ENCODE measurements around the gene CTSW. TPM values are rescaled to one million over a fixed set of nuclear protein-coding genes. Genes with fewer than 3 reads are reported as not detected.

CTSW gene
- total RNA-seq, 1 experiment from 2014 or later = not detected

DNA sequence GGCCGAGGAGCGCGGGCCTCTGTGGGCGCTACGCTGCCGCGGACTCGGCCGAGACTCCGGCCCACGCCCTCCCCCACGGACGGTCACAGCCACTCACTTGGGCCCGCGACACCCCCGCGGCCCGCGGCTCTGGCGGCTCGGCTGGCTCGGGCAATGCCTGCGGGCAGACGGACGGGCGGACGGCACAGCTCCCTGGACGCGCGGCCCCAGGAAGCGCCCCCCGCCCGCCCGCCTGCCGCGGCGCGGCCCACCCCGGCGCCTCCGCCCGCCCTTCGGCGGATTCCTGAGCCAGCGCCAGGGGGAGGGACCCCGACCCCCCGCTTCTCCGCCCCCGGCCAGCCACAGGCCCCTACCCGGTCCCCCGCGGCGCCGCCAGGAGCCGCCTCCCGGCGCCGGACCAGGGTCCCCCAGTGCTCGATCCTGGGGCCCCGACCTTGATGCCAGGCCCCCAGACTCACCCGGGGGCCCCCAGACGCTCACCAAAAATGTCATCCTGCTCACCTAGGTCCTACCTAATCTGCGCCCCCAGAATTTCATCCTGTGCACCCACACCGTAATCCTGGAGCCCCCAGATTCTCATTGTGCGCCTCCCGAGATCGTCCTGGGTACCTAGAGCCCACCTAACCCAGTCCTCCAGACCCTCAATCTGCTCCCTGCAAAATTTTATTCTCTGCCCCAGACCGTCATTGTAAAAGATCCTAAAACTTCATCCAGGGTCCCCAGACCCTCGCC is 6.9 kb upstream of the CTSW start, which contains the start of gene EFEMP2:
EFEMP2 (minus strand) TSS at position 215 of the 732 bp plus-strand sequence. CDS start 446 bp downstream, outside the sequence.
- ChIA-PET POLR2A (interaction anchor here (0.5 to 2.2 kb wide), 5 partner anchors 11 to 55 kb away, joined by 3 to 26 read pairs (median 5); partner anchors contain the start of genes CFL1, FIBP and MUS81), CTCF (interaction anchor here (0.9 to 16.6 kb wide), 6 partner anchors 13 to 153 kb away, joined by 3 to 539 read pairs (median 4); partner anchors contain the start of genes CCDC85B, CFL1, FIBP and MUS81)
- H3K27ac Mint-ChIP-seq = no peak within 1 kb of the TSS; the same call in 1 of the 2 replicates
- TF ChIP-seq, protein P1, sequence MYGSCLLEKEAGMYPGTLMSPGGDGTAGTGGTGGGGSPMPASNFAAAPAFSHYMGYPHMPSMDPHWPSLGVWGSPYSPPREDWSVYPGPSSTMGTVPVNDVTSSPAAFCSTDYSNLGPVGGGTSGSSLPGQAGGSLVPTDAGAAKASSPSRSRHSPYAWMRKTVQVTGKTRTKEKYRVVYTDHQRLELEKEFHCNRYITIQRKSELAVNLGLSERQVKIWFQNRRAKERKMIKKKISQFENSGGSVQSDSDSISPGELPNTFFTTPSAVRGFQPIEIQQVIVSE (CRISPR knock-in tag; IDR thresholded peaks at IDR 0.05; ENCODE audit: borderline replicate concordance) = no peak
- TF ChIP-seq CREB1 (CRISPR knock-in tag; IDR thresholded peaks at IDR 0.05) = no peak
- TF ChIP-seq, protein P2, sequence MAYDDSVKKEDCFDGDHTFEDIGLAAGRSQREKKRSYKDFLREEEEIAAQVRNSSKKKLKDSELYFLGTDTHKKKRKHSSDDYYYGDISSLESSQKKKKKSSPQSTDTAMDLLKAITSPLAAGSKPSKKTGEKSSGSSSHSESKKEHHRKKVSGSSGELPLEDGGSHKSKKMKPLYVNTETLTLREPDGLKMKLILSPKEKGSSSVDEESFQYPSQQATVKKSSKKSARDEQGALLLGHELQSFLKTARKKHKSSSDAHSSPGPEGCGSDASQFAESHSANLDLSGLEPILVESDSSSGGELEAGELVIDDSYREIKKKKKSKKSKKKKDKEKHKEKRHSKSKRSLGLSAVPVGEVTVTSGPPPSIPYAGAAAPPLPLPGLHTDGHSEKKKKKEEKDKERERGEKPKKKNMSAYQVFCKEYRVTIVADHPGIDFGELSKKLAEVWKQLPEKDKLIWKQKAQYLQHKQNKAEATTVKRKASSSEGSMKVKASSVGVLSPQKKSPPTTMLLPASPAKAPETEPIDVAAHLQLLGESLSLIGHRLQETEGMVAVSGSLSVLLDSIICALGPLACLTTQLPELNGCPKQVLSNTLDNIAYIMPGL (CRISPR knock-in tag; IDR thresholded peaks at IDR 0.05) = peak; percentile 56; the same call in 1 of the 2 replicates
- peak within 1 kb of the TSS; percentile 88 for H3K4me3 Mint-ChIP-seq
- DNase-seq (ENCODE audit: low spot score) = no peak
- H3K9me3 Mint-ChIP-seq = no peaks in the 10 kb centered on the region
- H3K36me3 Mint-ChIP-seq = no peaks in the 10 kb centered on the region
- H3K27me3 Mint-ChIP-seq (ENCODE audit: low read depth) = peaks cover 60% of the 10 kb centered on the region
- H3K4me1 Mint-ChIP-seq = peaks cover 6% of the 10 kb centered on the region; the same call in 1 of the 2 replicates
- ATAC-seq = no peak

DNA sequence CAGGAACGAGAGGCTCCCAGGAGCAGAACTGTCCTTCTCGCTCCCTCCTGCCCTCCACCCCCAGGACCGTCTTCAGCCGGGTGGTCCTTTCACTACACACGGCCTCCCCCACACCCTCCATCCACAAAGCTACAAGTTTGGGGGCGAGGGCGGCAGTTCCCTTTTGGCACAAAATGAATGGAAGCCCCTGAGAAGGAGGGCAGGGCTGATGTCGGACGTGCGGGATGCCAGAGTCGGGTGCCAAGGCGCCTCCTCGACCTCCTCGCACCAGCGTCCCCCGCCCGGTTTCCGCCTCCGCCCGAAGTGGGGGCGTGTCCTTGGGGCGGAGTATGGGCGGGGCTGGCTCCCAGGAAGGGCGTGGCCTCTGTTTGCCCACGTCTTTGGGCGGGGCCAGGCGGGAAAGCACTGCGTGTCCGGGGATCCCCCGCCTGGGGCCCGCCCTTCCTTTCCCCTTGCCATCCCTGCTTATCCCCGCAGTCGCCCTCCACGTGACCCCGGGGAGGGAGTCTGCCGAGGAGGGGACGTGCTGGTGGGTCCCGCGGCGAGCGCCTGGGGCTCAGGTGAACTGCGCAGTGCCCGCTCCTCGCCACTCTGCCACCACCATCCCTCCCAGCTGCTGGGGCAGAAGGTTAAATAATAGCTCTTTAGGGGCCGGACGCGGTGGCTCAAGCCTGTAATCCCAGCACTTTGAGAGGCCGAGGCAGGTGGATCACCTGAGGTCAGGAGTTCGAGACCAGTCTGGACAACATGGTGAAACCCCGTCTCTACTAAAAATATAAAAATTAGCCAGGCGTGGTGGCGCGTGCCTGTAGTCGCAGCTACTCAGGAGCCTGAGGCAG is 6.1 kb upstream of the CTSW start:
- no peak overlapping the region; the same call in 1 of the 2 replicates for H3K27ac Mint-ChIP-seq
- H3K4me3 Mint-ChIP-seq = peak overlapping the region; percentile 88
- DNase-seq (ENCODE audit: low spot score) (peak; percentile 97), ATAC-seq (peak; percentile 84)
- ChIA-PET CTCF (interaction anchor here (0.7 to 1.8 kb wide), 8 partner anchors 11 to 149 kb away, joined by 3 to 41 read pairs (median 8); partner anchors contain the start of genes CCDC85B, FIBP and MUS81), POLR2A (interaction anchor here (0.8 to 1.8 kb wide), 4 partner anchors 14 to 154 kb away, joined by 3 to 10 read pairs (median 4); partner anchors contain the start of genes CCDC85B, FIBP and MUS81)
- peaks cover 2% of the 10 kb centered on the region; the same call in 1 of the 2 replicates for H3K4me1 Mint-ChIP-seq
- H3K27me3 Mint-ChIP-seq (ENCODE audit: low read depth) = peaks cover 55% of the 10 kb centered on the region
- H3K36me3 Mint-ChIP-seq = no peaks in the 10 kb centered on the region
- no peaks in the 10 kb centered on the region for H3K9me3 Mint-ChIP-seq
- TF ChIP-seq, protein P3, sequence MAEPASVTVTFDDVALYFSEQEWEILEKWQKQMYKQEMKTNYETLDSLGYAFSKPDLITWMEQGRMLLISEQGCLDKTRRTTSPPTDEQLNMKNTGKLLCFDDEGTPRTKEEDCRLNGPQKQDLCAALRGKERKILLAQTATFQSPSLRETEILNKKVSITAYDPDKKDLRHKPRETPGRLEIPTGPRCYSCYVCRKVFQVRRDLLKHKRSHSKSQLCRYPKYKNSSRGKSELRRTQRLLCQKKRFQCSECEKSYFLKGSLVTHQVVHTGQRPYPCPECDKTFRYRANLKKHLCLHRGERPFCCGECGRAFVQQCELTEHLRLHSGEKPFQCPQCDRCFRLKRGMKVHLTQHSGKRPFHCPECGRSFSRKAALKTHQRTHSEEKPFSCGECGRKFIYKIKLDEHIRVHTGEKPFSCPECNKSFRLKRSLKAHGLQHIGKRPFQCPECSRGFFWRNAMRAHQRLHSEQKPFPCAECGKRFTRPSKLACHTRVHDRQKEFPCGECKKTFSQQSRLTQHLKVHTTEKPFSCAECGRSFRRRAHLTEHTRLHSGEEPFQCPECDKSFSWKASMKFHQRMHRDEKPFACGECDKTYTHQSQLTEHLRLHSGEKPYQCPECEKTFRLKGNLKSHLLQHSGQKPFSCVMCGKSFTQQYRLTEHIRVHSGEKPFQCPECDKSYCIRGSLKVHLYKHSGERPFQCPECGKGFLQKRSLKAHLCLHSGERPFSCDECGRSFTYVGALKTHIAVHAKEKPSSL (CRISPR knock-in tag; conservative IDR thresholded peaks at IDR 0.05) = no peak
- no peak for TF ChIP-seq ZNF219 (CRISPR knock-in tag; IDR thresholded peaks at IDR 0.05; ENCODE audit: borderline replicate concordance)
- TF ChIP-seq FOXP1 (CRISPR knock-in tag; IDR thresholded peaks at IDR 0.05; ENCODE audit: borderline replicate concordance) = peak; percentile 63; the same call in 1 of the 2 replicates
- no peak for TF ChIP-seq ZNF671 (CRISPR knock-in tag; IDR thresholded peaks at IDR 0.05)
- TF ChIP-seq, protein P4, sequence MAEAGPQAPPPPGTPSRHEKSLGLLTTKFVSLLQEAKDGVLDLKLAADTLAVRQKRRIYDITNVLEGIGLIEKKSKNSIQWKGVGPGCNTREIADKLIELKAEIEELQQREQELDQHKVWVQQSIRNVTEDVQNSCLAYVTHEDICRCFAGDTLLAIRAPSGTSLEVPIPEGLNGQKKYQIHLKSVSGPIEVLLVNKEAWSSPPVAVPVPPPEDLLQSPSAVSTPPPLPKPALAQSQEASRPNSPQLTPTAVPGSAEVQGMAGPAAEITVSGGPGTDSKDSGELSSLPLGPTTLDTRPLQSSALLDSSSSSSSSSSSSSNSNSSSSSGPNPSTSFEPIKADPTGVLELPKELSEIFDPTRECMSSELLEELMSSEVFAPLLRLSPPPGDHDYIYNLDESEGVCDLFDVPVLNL (CRISPR knock-in tag; IDR thresholded peaks at IDR 0.05; ENCODE audit: borderline replicate concordance, low read depth) = no peak
- TF ChIP-seq ATF1 (CRISPR knock-in tag; IDR thresholded peaks at IDR 0.05) = no peak
- no peak for TF ChIP-seq IRF2 (CRISPR knock-in tag; IDR thresholded peaks at IDR 0.05; ENCODE audit: borderline replicate concordance, low read depth)
- TF ChIP-seq, protein P5, sequence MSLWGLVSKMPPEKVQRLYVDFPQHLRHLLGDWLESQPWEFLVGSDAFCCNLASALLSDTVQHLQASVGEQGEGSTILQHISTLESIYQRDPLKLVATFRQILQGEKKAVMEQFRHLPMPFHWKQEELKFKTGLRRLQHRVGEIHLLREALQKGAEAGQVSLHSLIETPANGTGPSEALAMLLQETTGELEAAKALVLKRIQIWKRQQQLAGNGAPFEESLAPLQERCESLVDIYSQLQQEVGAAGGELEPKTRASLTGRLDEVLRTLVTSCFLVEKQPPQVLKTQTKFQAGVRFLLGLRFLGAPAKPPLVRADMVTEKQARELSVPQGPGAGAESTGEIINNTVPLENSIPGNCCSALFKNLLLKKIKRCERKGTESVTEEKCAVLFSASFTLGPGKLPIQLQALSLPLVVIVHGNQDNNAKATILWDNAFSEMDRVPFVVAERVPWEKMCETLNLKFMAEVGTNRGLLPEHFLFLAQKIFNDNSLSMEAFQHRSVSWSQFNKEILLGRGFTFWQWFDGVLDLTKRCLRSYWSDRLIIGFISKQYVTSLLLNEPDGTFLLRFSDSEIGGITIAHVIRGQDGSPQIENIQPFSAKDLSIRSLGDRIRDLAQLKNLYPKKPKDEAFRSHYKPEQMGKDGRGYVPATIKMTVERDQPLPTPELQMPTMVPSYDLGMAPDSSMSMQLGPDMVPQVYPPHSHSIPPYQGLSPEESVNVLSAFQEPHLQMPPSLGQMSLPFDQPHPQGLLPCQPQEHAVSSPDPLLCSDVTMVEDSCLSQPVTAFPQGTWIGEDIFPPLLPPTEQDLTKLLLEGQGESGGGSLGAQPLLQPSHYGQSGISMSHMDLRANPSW (CRISPR knock-in tag; conservative IDR thresholded peaks at IDR 0.05; ENCODE audit: low read depth) = no peak
- TF ChIP-seq, protein P6, sequence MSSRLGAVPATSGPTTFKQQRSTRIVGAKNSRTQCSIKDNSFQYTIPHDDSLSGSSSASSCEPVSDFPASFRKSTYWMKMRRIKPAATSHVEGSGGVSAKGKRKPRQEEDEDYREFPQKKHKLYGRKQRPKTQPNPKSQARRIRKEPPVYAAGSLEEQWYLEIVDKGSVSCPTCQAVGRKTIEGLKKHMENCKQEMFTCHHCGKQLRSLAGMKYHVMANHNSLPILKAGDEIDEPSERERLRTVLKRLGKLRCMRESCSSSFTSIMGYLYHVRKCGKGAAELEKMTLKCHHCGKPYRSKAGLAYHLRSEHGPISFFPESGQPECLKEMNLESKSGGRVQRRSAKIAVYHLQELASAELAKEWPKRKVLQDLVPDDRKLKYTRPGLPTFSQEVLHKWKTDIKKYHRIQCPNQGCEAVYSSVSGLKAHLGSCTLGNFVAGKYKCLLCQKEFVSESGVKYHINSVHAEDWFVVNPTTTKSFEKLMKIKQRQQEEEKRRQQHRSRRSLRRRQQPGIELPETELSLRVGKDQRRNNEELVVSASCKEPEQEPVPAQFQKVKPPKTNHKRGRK (CRISPR knock-in tag; IDR thresholded peaks at IDR 0.05; ENCODE audit: borderline replicate concordance) = no peak
- TF ChIP-seq MYBL2 (CRISPR knock-in tag; IDR thresholded peaks at IDR 0.05) = no peak
- TF ChIP-seq SMAD4 (CRISPR knock-in tag; IDR thresholded peaks at IDR 0.05) = no peak
- TF ChIP-seq NFATC4 (CRISPR knock-in tag; IDR thresholded peaks at IDR 0.05) = no peak
- TF ChIP-seq, protein P7, sequence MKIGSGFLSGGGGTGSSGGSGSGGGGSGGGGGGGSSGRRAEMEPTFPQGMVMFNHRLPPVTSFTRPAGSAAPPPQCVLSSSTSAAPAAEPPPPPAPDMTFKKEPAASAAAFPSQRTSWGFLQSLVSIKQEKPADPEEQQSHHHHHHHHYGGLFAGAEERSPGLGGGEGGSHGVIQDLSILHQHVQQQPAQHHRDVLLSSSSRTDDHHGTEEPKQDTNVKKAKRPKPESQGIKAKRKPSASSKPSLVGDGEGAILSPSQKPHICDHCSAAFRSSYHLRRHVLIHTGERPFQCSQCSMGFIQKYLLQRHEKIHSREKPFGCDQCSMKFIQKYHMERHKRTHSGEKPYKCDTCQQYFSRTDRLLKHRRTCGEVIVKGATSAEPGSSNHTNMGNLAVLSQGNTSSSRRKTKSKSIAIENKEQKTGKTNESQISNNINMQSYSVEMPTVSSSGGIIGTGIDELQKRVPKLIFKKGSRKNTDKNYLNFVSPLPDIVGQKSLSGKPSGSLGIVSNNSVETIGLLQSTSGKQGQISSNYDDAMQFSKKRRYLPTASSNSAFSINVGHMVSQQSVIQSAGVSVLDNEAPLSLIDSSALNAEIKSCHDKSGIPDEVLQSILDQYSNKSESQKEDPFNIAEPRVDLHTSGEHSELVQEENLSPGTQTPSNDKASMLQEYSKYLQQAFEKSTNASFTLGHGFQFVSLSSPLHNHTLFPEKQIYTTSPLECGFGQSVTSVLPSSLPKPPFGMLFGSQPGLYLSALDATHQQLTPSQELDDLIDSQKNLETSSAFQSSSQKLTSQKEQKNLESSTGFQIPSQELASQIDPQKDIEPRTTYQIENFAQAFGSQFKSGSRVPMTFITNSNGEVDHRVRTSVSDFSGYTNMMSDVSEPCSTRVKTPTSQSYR (CRISPR knock-in tag; IDR thresholded peaks at IDR 0.05) = no peak
